ENCODE measurements around the gene PRADC1.
"Not testable (repeated sequence)": the region's sequence is repeated elsewhere in the genome, so short reads cannot be mapped to it uniquely, and the experiment has no call there.

Gene PRADC1

GRCh38 chr2:73233154-73233931 lies at the start of gene PRADC1:
TSS of gene PRADC1 (minus strand) at chr2:73233239. CDS start at chr2:73233160, 79 bp downstream.
- peak; percentile 99 for DNase-seq

- DNase-seq, result no peak
Observed at GRCh38 chr2:73281244-73281643, 48.2 kb upstream of the PRADC1 start.

GRCh38 chr2:73279852-73280251 lies 46.8 kb upstream of the PRADC1 start:
- no peak for DNase-seq

GRCh38 chr2:73272270-73272669 lies 39.2 kb upstream of the PRADC1 start:
- no peak for DNase-seq

- no peak for DNase-seq
Observed at GRCh38 chr2:73269686-73270465, 36.8 kb upstream of the PRADC1 start.

- no peak for DNase-seq
Observed at GRCh38 chr2:73268830-73269685, 36.0 kb upstream of the PRADC1 start.

- DNase-seq, result no peak
Observed at GRCh38 chr2:73268366-73268829, 35.4 kb upstream of the PRADC1 start.

GRCh38 chr2:73267008-73267407 lies 34.0 kb upstream of the PRADC1 start:
- DNase-seq, result no peak

GRCh38 chr2:73266061-73266901 lies 33.2 kb upstream of the PRADC1 start:
- no peak for DNase-seq

- DNase-seq, result no peak
Observed at GRCh38 chr2:73265298-73266060, 32.4 kb upstream of the PRADC1 start.

- no peak for DNase-seq
Observed at GRCh38 chr2:73264783-73265182, 31.7 kb upstream of the PRADC1 start.

- DNase-seq, result no peak
Observed at GRCh38 chr2:73264332-73264606, 31.2 kb upstream of the PRADC1 start.

- DNase-seq, result no peak
Observed at GRCh38 chr2:73263540-73264331, 30.7 kb upstream of the PRADC1 start.

GRCh38 chr2:73262691-73263429 lies 29.8 kb upstream of the PRADC1 start:
- not testable (repeated sequence) for DNase-seq

- no peak for DNase-seq
Observed at GRCh38 chr2:73262108-73262651, 29.1 kb upstream of the PRADC1 start.

- DNase-seq, result peak; percentile 60
Observed at GRCh38 chr2:73260338-73260984, 27.4 kb upstream of the PRADC1 start.

GRCh38 chr2:73259704-73260337 lies 26.8 kb upstream of the PRADC1 start:
- DNase-seq, result no peak

- no peak for DNase-seq
Observed at GRCh38 chr2:73259276-73259675, 26.2 kb upstream of the PRADC1 start.

- no peak for DNase-seq
Observed at GRCh38 chr2:73258913-73259215, 25.8 kb upstream of the PRADC1 start.

Data from hematopoietic multipotent progenitor cell treated with erythropoietin and hydrocortisone succinate and interleukin-3 and kit ligand, for 8 days (in vitro differentiated cells).